Measurements from ENCODE around the gene ZSCAN29. TPM values are rescaled to one million over a fixed set of nuclear protein-coding genes. Genes with fewer than 3 reads are reported as not detected.

Gene ZSCAN29
- total RNA-seq, 4 donors from 2014 or later = 25.1 to 33.7 (median 29.8) TPM

DNA sequence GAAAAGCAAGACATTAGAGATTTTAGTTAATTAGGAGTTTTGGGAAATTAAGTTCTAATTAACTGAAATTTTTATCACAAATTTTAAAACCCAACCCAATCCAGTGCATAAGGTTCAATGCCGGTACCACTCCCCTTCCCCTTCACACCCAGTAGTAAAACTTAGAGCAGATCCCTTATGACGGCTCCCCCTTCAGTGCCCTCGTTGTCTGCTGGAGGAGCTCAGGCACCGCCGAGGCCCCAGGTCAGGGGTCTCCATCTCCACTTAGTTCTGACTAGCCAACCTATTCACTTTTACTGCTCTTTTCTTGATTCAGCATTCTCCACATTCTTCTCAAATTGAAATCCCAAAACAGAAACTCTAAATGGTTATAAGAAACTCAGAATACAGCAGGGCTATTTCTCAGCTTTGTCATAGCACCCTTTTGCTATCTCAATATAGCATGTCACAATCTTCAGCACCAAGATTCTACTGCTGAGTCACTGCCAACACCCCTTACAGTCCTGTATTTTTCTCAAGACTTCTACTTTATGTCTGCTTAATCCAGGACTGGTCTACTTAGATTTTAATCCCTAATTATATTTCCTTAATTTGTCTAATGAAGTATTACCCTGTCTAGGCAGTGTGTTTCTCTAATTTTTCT, 39.9 kb upstream of the ZSCAN29 start:
- in situ Hi-C loops (cut with MboI; ENCODE audit: low pct_ligation_motif_present in 1 of 4, low pct_unique_long_range_greater_than_20kb in 1 of 4, low sequenced_read_pairs in 3 of 4) = no loop called here
- no peak overlapping the region for H3K4me3 ChIP-seq
- no peak overlapping the region for H3K27ac ChIP-seq
- WGBS, 2 donors (ENCODE audit: low coverage in 1 of 2) = 80 to 89% methylated on average over 5 of the region's 5 CpGs
- no peak for DNase-seq
- no peaks in the 10 kb centered on the region for H3K9me3 ChIP-seq
- peaks cover 0 to 43% (median 19%) of the 10 kb centered on the region in 4 donors for H3K36me3 ChIP-seq
- H3K27me3 ChIP-seq = no peaks in the 10 kb centered on the region
- intact Hi-C loops (cut with DNase I; ENCODE audit: low total_unique reads) = no loop called here
- peaks cover 0 to 2% (median 0%) of the 10 kb centered on the region in 4 donors for H3K4me1 ChIP-seq
- TF ChIP-seq POLR2AphosphoS5 (IDR thresholded peaks at IDR 0.05) = no peak
- TF ChIP-seq, protein P1, sequence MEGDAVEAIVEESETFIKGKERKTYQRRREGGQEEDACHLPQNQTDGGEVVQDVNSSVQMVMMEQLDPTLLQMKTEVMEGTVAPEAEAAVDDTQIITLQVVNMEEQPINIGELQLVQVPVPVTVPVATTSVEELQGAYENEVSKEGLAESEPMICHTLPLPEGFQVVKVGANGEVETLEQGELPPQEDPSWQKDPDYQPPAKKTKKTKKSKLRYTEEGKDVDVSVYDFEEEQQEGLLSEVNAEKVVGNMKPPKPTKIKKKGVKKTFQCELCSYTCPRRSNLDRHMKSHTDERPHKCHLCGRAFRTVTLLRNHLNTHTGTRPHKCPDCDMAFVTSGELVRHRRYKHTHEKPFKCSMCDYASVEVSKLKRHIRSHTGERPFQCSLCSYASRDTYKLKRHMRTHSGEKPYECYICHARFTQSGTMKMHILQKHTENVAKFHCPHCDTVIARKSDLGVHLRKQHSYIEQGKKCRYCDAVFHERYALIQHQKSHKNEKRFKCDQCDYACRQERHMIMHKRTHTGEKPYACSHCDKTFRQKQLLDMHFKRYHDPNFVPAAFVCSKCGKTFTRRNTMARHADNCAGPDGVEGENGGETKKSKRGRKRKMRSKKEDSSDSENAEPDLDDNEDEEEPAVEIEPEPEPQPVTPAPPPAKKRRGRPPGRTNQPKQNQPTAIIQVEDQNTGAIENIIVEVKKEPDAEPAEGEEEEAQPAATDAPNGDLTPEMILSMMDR (IDR thresholded peaks at IDR 0.05) = no peak
- no peak for TF ChIP-seq POLR2A (IDR thresholded peaks at IDR 0.05)
- TF ChIP-seq EP300 (IDR thresholded peaks at IDR 0.05; ENCODE audit: low read depth) = no peak

GRCh38 chr15:43408789-43409188, 37.9 kb upstream of the ZSCAN29 start:
- no peak for DNase-seq
- Histone ChIP-seq H3K27ac (no peak overlapping the region), H3K4me3 (no peak overlapping the region), H3K36me3 (peaks cover 0 to 51% (median 25%) of the 10 kb centered on the region in 4 donors), H3K9me3 (no peaks in the 10 kb centered on the region), H3K27me3 (no peaks in the 10 kb centered on the region), H3K4me1 (peaks cover 0 to 2% (median 0%) of the 10 kb centered on the region in 4 donors)
- in situ Hi-C loops (cut with MboI; ENCODE audit: low pct_ligation_motif_present in 1 of 4, low pct_unique_long_range_greater_than_20kb in 1 of 4, low sequenced_read_pairs in 3 of 4) (no loop called here), intact Hi-C loops (cut with DNase I; ENCODE audit: low total_unique reads) (no loop called here)
- 88 to 100% methylated on average over 1 to 4 of the region's 4 CpGs for WGBS, 2 donors (ENCODE audit: low coverage in 1 of 2)
- no peak for TF ChIP-seq EP300 (IDR thresholded peaks at IDR 0.05; ENCODE audit: low read depth)
- no peak for TF ChIP-seq POLR2A (IDR thresholded peaks at IDR 0.05)
- TF ChIP-seq POLR2AphosphoS5 (IDR thresholded peaks at IDR 0.05) = no peak
- TF ChIP-seq, protein P1 (IDR thresholded peaks at IDR 0.05) = no peak

DNA sequence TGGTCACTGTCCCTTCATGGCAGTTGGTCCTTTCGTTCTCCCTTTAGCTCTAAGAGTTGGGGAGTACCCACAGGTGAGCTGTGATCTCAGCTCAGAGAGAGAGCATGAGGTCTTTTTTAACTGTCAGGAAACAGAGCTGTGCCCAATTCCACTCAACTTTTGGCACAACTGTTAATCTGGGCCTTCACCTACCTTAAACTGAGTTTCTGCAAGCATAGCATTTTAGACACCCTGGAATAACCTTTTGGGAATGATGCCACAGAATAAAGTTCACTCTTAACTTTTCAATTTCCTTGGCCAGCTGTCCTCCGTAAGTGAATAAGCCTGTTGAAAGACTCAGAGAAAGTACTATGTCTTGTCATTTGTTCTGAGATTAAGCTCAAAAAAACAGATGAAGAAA, 36.0 kb upstream of the ZSCAN29 start:
- intact Hi-C loops (cut with DNase I; ENCODE audit: low total_unique reads) = no loop called here
- in situ Hi-C loops (cut with MboI; ENCODE audit: low pct_ligation_motif_present in 1 of 4, low pct_unique_long_range_greater_than_20kb in 1 of 4, low sequenced_read_pairs in 3 of 4) = no loop called here
- H3K27me3 ChIP-seq = no peaks in the 10 kb centered on the region
- peak overlapping the region in 1 of 4 donors; percentile 44 for H3K27ac ChIP-seq
- H3K4me3 ChIP-seq = no peak overlapping the region
- 82 to 100% methylated on average over 2 of the region's 2 CpGs for WGBS, 2 donors (ENCODE audit: low coverage in 1 of 2)
- DNase-seq = no peak
- no peaks in the 10 kb centered on the region for H3K9me3 ChIP-seq
- no peak for TF ChIP-seq POLR2AphosphoS5 (IDR thresholded peaks at IDR 0.05)
- peaks cover 0 to 2% (median 0%) of the 10 kb centered on the region in 4 donors for H3K4me1 ChIP-seq
- H3K36me3 ChIP-seq = peaks cover 0 to 59% (median 28%) of the 10 kb centered on the region in 4 donors

DNA sequence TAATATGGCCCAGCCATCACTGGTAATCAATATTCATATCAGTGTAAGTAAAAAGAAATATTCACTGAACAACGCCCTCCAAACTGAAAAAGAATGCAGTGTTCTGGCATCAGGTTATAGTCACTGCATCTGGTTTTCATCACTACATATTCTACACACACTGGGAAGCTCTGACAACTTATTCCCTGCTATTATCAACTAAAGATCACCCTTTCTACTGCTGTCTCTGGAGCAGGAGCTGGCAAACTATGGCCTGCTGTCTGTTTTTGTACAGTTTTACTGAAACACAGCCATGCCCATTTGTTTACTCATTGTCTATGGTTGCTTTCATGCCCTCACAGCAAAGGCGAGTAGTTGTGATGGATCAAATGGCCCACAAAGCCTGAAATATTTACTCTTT, 35.3 kb upstream of the ZSCAN29 start:
- Histone ChIP-seq H3K9me3 (no peaks in the 10 kb centered on the region), H3K36me3 (peaks cover 0 to 60% (median 29%) of the 10 kb centered on the region in 4 donors), H3K27me3 (no peaks in the 10 kb centered on the region), H3K4me1 (peaks cover 0 to 2% (median 0%) of the 10 kb centered on the region in 4 donors), H3K27ac (peak overlapping the region in 1 of 4 donors; percentile 44), H3K4me3 (no peak overlapping the region)
- intact Hi-C loops (cut with DNase I; ENCODE audit: low total_unique reads) = no loop called here
- in situ Hi-C loops (cut with MboI; ENCODE audit: low pct_ligation_motif_present in 1 of 4, low pct_unique_long_range_greater_than_20kb in 1 of 4, low sequenced_read_pairs in 3 of 4) = no loop called here
- TF ChIP-seq POLR2A (IDR thresholded peaks at IDR 0.05) (no peak), POLR2AphosphoS5 (IDR thresholded peaks at IDR 0.05) (no peak), EP300 (IDR thresholded peaks at IDR 0.05; ENCODE audit: low read depth) (no peak)
- TF ChIP-seq, protein P1 (IDR thresholded peaks at IDR 0.05) = no peak
- DNase-seq = no peak
- WGBS, 2 donors (ENCODE audit: low coverage in 1 of 2) = 53 to 66% methylated on average over 1 to 2 of the region's 2 CpGs

All from transverse colon (tissue), 4 donors.